Peyer's patch (tissue), 4 donors: ENCODE data around the gene CD6. TPM values are rescaled to one million over a fixed set of nuclear protein-coding genes. Genes with fewer than 3 reads are reported as not detected.

ENCODE experiments used
- DNase-seq, 3 donors: peaks; one replicate each; pipeline ENCODE4 v3.0.0-alpha.2; 2017 to 2019
- H3K27ac ChIP-seq, 4 donors: fragments of 200-600 bp; sonication (generic); one replicate each; pipeline ENCODE4 v1.5.1; 2016 to 2019
- H3K27me3 ChIP-seq, 2 donors: fragments of 200-600 bp; sonication (generic); one replicate each; pipeline ENCODE4 v1.5.1; 2019
- H3K36me3 ChIP-seq, 3 donors: fragments of 200-600 bp; sonication (generic); one replicate each; pipeline ENCODE4 v1.5.1; 2016 to 2019
- H3K4me1 ChIP-seq, 4 donors: fragments of 200-600 bp; sonication (generic); one replicate each; pipeline ENCODE4 v1.5.1; 2016 to 2019
- H3K4me3 ChIP-seq, 4 donors: fragments of 200-600 bp; sonication (generic); 1 replicate in 3 of 4; 2 replicates in 1 of 4; pipeline ENCODE4 v1.5.1; 2016 to 2019; ENCODE audit warnings: mild to moderate bottlenecking in 1 of 4
- H3K9me3 ChIP-seq, 4 donors: fragments of 200-600 bp; sonication (generic); one replicate each; pipeline ENCODE4 v1.5.1; 2016 to 2019; ENCODE audit warnings: mild to moderate bottlenecking in 1 of 4
- CTCF ChIP-seq, 6 experiments: fragments of 450-650 bp in 4 of 6; fragments of 200-600 bp in 2 of 6; sonication (generic) in 1 of 6; IDR thresholded peaks; one replicate each; pipeline ENCODE4 v1.5.1; 2017 to 2019; ENCODE audit warnings: antibody characterized with exemption in 6 of 6, mild to moderate bottlenecking in 3 of 6, moderate library complexity in 1 of 6
- POLR2A ChIP-seq, 2 donors: fragments of 450-650 bp; IDR thresholded peaks; one replicate each; pipeline ENCODE4 v1.5.1; 2017; ENCODE audit warnings: antibody characterized with exemption in 2 of 2, mild to moderate bottlenecking in 2 of 2, moderate library complexity in 2 of 2
- total RNA-seq, 4 donors: library from RNA; depleted of rRNA; stranded (reverse); fragments of >200 nt; gene quantifications; one replicate each; pipeline ENCODE4 v1.1.0, GENCODE V29; 2016

CD6 gene
- total RNA-seq, 4 donors from 2014 or later = 3.3 to 15.7 (median 4.7) TPM

GRCh38 chr11:60985501-60985900 is 14.0 kb downstream of the CD6 start:
- Histone ChIP-seq H3K36me3 (no peaks in the 10 kb centered on the region), H3K27ac (peak overlapping the region; percentile 58 to 77 (median 66)), H3K27me3 (no peaks in the 10 kb centered on the region), H3K4me3 (no peak overlapping the region), H3K9me3 (no peaks in the 10 kb centered on the region), H3K4me1 (peaks cover 0 to 17% (median 2%) of the 10 kb centered on the region in 4 donors)
- TF ChIP-seq POLR2A (IDR thresholded peaks at IDR 0.05) (no peak), CTCF (IDR thresholded peaks at IDR 0.05) (no peak)
- DNase-seq = no peak

GRCh38 chr11:60985991-60986915 is 14.8 kb downstream of the CD6 start:
- peak in 2 of 3 donors; percentile 91 to 94 for DNase-seq
- Histone ChIP-seq H3K4me1 (peaks cover 0 to 17% (median 2%) of the 10 kb centered on the region in 4 donors), H3K4me3 (no peak overlapping the region), H3K27me3 (no peaks in the 10 kb centered on the region), H3K9me3 (no peaks in the 10 kb centered on the region), H3K27ac (peak overlapping the region; percentile 58 to 77 (median 66)), H3K36me3 (no peaks in the 10 kb centered on the region)
- TF ChIP-seq CTCF (IDR thresholded peaks at IDR 0.05) = no peak
- no peak for TF ChIP-seq POLR2A (IDR thresholded peaks at IDR 0.05)

GRCh38 chr11:60987577-60988277 is 16.2 kb downstream of the CD6 start:
- peaks cover 0 to 17% (median 2%) of the 10 kb centered on the region in 4 donors for H3K4me1 ChIP-seq
- peak in 2 of 3 donors; percentile 10 to 53 for DNase-seq
- no peak overlapping the region for H3K4me3 ChIP-seq
- H3K27ac ChIP-seq = peak overlapping the region in 3 of 4 donors; percentile 66 to 77 (median 66)
- TF ChIP-seq CTCF (IDR thresholded peaks at IDR 0.05) (no peak), POLR2A (IDR thresholded peaks at IDR 0.05) (no peak)
- H3K9me3 ChIP-seq = no peaks in the 10 kb centered on the region
- no peaks in the 10 kb centered on the region for H3K27me3 ChIP-seq
- no peaks in the 10 kb centered on the region for H3K36me3 ChIP-seq

GRCh38 chr11:60988658-60989057 is 17.2 kb downstream of the CD6 start:
- TF ChIP-seq POLR2A (IDR thresholded peaks at IDR 0.05) = no peak
- TF ChIP-seq CTCF (IDR thresholded peaks at IDR 0.05) = no peak
- Histone ChIP-seq H3K27me3 (no peaks in the 10 kb centered on the region), H3K36me3 (no peaks in the 10 kb centered on the region), H3K9me3 (no peaks in the 10 kb centered on the region), H3K27ac (peak overlapping the region in 3 of 4 donors; percentile 38 to 77 (median 66)), H3K4me3 (no peak overlapping the region), H3K4me1 (peaks cover 0 to 17% (median 2%) of the 10 kb centered on the region in 4 donors)
- no peak for DNase-seq

GRCh38 chr11:60989093-60989650 is 17.7 kb downstream of the CD6 start:
- H3K27ac ChIP-seq = peak overlapping the region in 2 of 4 donors; percentile 42 to 77
- H3K9me3 ChIP-seq = no peaks in the 10 kb centered on the region
- no peaks in the 10 kb centered on the region for H3K27me3 ChIP-seq
- TF ChIP-seq POLR2A (IDR thresholded peaks at IDR 0.05) = no peak
- TF ChIP-seq CTCF (IDR thresholded peaks at IDR 0.05) = no peak
- peak; percentile 34 to 69 (median 68) for DNase-seq
- H3K4me1 ChIP-seq = peaks cover 0 to 17% (median 2%) of the 10 kb centered on the region in 4 donors
- no peak overlapping the region for H3K4me3 ChIP-seq
- no peaks in the 10 kb centered on the region for H3K36me3 ChIP-seq
